DMS114 treated with DMSO at 0.1 percent for 48 hours (cell line): Measurements from ENCODE around the gene CALML6.
"Not testable (repeated sequence)": the region's sequence is repeated elsewhere in the genome, so short reads cannot be mapped to it uniquely, and the experiment has no call there.

ENCODE experiments used
- DNase-seq: peaks from one replicate; lab custom pipeline; 2025; ENCODE audit not compliant: unreplicated experiment; lab: John Stamatoyannopoulos, UW

Gene CALML6

GRCh38 chr1:1924386-1924785 is 9.3 kb downstream of the CALML6 start:
- DNase-seq = no peak

GRCh38 chr1:1924849-1925248 is 9.8 kb downstream of the CALML6 start:
- DNase-seq = no peak

GRCh38 chr1:1925437-1926345 is 10.6 kb downstream of the CALML6 start:
- DNase-seq = no peak

GRCh38 chr1:1926346-1926811 is 11.3 kb downstream of the CALML6 start:
- no peak for DNase-seq

GRCh38 chr1:1926886-1927660 is 12.0 kb downstream of the CALML6 start:
- DNase-seq = no peak

GRCh38 chr1:1927751-1928150 is 12.7 kb downstream of the CALML6 start:
- DNase-seq = no peak

- no peak for DNase-seq
These were observed 13.4 kb downstream of the CALML6 start for GRCh38 chr1:1928231-1929101.

GRCh38 chr1:1929102-1929638 is 14.1 kb downstream of the CALML6 start:
- DNase-seq = no peak

GRCh38 chr1:1929639-1930545 is 14.8 kb downstream of the CALML6 start:
- DNase-seq = no peak

- not testable (repeated sequence) for DNase-seq
These were observed 19.8 kb downstream of the CALML6 start for GRCh38 chr1:1934848-1935247.

GRCh38 chr1:1937061-1937460 is 22.0 kb downstream of the CALML6 start:
- DNase-seq = no peak

GRCh38 chr1:1937549-1938275 is 22.7 kb downstream of the CALML6 start:
- no peak for DNase-seq

GRCh38 chr1:1938276-1938573 is 23.2 kb downstream of the CALML6 start:
- DNase-seq = no peak

GRCh38 chr1:1938613-1939295 is 23.7 kb downstream of the CALML6 start:
- DNase-seq = no peak

- no peak for DNase-seq
These were observed 24.4 kb downstream of the CALML6 start for GRCh38 chr1:1939296-1940122.

GRCh38 chr1:1940123-1940425 is 25.0 kb downstream of the CALML6 start:
- DNase-seq = no peak

GRCh38 chr1:1941211-1941841 is 26.3 kb downstream of the CALML6 start:
- no peak for DNase-seq
